NCI-H1092 (cell line): ENCODE measurements around the gene SPP1.
A peak's percentile ranks its signal among the peaks of the same experiment; 100 is the strongest.

ENCODE experiments used
- DNase-seq: peaks from one replicate; lab custom pipeline; 2025; lab: John Stamatoyannopoulos, UW

Gene SPP1

DNA sequence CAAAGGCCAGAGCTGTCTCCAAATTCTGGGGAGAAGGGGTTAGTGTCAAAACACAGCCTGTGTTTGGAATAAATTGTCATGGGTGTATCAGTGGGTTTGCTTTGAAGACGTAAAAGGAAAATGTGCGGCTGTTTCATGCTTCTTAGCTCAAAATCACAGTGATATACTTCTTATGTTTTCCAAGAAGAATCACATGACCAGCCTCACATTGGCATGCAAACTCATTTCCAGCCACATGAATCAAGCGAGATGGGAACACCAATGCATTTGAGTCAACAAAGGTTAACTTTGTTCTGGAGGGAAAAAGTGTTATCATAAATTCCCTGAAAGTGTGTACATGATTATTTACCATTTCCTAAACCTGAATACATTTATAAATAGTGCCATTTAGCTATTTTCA is 19.0 kb upstream of the SPP1 start:
- DNase-seq: no peak

DNA sequence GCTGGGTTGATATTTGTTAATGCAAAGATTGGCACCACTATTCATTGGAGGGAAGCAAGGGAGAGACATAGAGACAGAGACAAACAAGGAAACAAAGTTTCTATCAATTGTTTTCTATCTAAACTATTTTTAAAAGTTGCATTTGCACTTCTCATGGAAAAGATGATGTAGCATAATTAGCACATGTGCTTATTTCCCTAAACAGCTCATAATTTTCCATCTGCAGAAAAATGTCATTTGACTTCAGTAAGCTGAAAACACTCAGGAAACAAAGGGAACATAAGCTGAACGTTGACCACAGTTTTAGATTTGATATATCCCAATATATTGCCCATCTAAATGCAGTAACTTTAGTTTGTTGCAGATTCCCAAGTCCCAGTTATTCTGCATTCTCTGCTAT is 18.5 kb upstream of the SPP1 start:
- no peak for DNase-seq

DNA sequence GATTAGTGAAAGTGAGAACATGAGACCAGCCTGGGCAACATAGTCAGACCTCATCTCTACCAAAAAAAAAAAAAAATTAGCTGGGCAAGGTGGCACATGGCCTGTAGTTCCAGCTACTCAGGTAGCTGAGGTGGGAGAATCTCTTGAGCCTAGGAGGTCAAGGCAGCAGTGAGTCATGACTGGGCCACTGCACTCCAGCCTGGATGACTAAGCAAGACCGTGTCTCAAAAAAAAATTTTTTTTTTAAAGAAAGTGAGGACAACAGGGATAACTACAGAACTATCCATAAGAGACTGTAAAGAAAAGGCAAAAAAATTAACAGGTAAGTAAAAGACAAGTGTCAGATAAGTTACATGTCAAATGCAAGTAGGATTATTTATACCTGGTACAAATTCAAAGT is 13.5 kb upstream of the SPP1 start:
- no peak for DNase-seq

DNA sequence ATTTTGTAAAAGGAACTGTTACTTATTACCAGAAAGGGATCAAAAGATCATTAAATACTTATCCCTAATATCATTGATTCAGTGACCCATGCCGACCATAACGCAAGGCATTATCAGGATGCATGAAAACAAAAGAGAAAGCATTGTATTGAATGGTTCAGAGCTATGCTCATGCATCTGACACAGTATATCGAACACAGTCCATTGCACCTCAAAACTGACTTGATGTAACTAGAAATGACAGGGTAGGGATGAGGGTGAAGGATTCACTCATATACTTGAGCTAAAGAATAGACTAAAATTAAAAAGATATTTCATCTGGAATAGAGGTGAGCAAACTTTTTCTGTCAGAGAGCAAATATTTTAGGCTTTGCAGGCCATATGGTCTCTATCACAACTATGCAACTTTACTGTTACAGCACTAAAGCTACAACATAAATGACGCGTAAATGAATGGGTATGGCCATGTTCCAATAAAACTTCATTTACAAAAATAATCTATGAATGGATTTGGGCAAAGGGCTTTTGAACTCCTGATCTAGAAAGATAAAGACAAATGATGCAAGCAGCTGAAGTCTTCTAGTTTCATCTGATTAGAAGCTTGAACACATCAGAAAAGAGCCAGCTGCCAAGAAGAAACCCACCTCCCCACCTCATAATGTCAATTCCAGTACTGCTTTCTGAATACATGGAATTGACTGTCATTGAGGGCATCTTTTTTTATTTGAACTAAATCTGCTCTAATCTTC is 12.9 kb upstream of the SPP1 start:
- DNase-seq: no peak

DNA sequence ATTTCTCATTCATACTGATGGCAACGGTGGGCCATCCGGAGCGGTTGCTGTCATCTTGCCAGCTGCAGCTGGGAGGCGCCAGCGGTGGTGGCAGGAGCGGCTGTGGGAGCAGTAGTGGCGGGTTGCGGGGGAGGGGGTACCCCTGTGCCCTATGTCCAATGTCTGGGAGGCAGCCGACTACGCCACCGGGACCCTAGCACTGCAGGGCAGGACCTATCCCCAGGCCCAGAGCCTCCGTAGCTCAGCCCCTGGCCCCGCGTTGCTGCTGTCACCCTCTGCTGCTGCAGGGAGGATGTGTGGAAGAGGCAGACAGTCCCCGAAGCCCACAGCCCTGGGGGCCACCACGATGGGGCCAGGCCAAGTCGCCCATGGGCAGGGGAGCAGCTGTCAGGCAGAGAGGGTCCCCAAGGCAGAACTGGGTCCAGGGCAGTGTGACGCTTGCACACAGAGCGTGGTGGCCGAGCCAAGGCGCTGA is 10.0 kb upstream of the SPP1 start:
- no peak for DNase-seq

DNA sequence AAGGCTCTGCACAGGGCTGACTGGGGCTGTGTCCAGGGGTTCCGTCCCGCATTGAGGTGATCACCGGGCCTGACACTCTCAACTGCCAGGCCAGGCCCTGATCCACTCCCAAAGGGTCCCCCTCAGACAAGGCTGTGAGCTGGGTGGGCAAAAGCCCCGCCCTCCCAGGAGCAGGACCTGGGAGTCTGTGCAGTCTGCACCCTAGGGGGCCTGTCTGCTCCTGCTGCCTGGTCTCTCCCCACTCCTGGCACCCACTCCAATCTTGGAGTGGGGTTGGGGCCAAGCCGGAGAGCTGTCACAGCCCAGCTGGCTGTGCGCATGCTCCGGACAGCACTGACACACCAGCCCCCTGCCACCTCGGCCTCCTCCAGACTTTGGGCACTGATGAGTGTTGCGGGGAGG is 9.4 kb upstream of the SPP1 start:
- DNase-seq: no peak

GRCh38 chr4:87967193-87967592 is 8.3 kb upstream of the SPP1 start:
- DNase-seq: no peak

- DNase-seq: no peak
Observed at GRCh38 chr4:87970121-87970520, 5.4 kb upstream of the SPP1 start.

GRCh38 chr4:87971866-87972265 is 3.6 kb upstream of the SPP1 start:
- no peak for DNase-seq

DNA sequence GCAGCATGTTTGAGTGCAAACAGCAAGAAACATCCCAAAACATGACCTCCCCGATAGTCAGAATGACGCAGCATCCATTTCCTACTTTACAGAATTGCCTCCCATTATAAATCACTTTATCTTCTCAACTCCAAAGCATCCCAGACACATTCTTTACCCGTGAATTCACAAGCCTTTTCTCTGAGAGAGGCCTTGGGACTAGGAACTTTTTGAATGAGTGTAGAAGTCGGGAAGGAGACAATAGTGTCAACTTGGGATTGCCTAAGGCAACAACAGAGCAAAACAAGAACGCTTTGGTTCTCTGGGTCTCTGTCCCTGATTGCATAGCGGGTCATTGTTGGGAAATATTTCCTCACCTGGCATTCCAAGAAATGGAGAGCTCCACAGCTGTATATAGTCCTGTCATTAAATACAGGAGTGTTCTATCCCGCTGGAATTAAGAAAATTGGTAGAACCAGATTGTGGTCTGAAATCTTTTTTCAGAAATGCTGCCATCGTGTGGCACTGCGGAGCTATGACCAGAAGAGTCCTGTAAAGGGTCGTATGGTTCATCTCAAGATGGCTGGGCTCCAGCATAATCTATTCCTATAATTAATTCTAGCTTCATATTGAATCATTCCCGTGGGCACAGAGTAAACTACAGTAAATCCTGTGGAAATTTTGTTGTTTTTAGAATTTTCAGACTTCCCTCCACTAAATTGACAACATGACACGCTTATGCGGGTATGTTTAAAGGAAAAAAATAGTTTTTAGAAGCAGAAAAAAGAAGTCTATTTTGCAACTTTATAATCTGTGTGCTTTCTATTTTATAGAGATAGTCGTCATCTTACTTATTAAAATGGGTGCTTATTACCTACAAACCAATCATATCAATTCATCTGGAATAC is 2.0 kb upstream of the SPP1 start:
- peak; percentile 38 for DNase-seq

DNA sequence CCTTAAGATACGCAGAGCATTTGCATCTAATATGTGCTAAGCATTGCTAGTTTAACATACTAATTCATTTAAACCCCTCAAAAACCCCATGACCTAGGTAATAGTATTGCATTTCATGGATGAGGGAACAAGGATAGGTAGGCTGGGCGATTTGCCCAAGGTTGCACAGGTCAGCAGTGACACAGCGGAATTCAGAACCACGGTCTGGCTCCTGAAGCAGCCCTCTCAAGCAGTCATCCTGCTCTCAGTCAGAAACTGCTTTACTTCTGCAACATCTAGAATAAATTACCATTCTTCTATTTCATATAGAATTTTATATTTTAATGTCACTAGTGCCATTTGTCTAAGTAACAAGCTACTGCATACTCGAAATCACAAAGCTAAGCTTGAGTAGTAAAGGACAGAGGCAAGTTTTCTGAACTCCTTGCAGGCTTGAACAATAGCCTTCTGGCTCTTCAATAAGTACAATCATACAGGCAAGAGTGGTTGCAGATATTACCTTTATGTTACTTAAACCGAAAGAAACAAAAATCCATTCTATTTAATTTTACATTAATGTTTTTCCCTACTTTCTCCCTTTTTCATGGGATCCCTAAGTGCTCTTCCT is 555 bp upstream of the SPP1 start:
- no peak for DNase-seq

- DNase-seq: no peak
Observed at GRCh38 chr4:87977521-87978278, 2.2 kb downstream of the SPP1 start.

DNA sequence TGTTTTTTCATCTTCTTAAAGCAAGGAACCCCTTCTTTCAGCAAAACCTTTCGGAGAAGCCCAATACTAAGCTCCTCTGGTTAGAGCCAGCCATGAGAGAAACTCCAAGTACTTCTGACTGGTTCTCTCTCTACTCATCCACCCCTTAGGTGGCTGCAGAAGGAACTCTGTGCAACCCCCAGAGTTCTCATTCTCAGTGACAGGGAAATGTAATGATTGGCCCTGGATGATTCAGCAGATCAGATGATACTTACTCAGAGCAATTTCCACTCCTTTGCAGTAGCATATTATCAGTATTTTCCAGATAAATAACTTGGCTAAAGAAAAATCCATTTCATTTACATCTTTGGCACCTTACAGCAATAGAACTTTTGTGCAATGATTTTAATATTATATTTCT is 3.2 kb downstream of the SPP1 start:
- DNase-seq: no peak

GRCh38 chr4:87979810-87980209 is 4.3 kb downstream of the SPP1 start:
- no peak for DNase-seq

DNA sequence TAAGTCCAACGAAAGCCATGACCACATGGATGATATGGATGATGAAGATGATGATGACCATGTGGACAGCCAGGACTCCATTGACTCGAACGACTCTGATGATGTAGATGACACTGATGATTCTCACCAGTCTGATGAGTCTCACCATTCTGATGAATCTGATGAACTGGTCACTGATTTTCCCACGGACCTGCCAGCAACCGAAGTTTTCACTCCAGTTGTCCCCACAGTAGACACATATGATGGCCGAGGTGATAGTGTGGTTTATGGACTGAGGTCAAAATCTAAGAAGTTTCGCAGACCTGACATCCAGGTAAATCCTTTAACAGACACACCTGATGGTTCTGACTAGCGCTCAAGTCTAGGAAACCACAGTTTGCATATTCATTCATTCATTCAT is 6.0 kb downstream of the SPP1 start:
- DNase-seq: no peak

- DNase-seq: no peak
Observed at GRCh38 chr4:87982036-87982435, 6.5 kb downstream of the SPP1 start.

GRCh38 chr4:87982446-87983010 is 7.0 kb downstream of the SPP1 start:
- no peak for DNase-seq

DNA sequence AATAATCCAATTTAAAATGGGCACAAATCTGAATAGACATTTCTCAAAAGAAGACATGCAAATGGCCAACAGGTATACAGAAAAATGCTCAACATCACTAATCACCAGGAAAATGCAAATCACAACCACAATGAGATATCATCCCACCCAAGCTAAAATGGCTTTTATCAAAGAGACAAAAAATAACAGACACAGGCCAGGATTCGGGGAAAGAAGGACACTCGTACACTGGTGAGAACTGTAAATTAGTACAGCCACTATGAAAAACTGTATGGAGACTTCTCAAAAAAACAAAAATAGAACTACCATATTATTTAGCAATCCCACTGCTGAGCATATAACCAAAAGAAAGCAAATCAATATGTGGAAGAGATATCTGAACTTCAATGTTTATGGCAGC is 8.5 kb downstream of the SPP1 start:
- no peak for DNase-seq

DNA sequence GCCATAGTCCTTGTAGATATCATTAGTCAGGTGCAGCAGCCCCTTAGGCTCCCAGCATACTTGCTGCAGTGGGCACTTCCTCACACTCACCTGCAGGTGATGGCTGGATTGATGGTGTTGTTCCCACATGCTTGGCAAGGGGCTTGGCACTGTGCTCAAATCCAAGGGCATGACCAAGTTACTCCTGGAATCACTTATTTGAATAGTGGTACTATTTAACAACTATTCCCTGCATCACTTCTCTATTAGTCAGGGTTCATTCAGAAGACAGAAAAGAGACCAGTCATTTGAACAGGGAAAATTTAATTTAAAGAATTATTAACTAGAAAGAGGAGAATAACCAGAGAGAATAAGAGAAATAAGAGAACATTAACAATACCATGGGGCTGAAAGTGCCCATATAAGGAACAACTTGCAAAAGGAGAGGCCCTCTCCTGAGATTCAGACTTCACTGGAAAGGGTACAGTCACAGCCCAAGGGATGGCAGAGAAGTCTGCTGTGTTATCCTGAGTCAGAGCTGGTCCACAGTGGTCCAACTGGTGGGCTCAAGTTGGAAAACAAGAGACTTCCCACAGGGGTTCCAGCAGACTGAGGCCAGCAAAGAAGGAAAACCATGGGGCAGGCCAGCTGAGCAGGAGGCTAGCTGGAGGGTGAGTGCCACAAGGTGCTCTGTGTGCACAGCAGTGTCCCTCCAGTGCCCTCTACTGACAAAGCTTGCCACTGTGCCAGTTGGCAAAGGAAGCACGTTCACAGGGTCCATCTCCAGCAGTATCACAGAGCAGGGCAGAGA is 9.8 kb downstream of the SPP1 start:
- peak; percentile 8 for DNase-seq

DNA sequence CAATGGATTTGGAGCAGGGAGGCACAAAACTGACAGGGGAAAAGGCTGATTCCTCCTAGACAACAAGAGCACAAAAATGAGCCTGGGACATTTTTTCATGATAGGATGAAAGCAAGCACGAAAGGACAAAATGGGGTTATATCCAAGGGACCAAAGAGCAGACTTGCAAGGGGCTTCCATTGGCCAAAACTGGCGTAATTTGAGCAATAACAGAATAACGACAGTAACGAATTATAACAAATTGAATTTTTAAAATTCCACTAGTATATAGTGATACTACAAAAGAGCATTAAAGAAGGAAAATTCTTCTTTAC is 10.3 kb downstream of the SPP1 start:
- no peak for DNase-seq

DNA sequence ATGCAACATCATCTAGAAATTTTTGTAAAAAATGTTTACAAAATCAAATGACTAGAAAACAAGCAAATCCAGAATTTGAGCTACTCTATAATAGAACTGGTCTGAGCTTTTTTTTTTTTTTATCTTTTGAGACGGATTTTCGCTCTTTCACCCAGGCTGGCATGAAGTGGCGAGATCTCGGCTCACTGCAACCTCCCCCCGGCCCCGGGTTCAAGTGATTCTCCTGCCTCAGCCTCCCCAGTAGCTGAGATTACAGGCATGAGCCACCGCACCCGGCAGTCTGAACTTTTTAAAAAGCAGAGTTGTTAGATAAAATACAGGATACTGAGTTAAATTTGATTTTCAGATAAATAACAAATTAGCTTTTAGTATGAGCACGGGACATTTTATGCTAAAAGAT is 11.0 kb downstream of the SPP1 start:
- no peak for DNase-seq
